Caki2 (cell line): ENCODE results near the gene TMEM151A. TPM values are rescaled to one million over a fixed set of nuclear protein-coding genes. Genes with fewer than 3 reads are reported as not detected.
"Not testable (repeated sequence)": the region's sequence is repeated elsewhere in the genome, so short reads cannot be mapped to it uniquely, and the experiment has no call there.

Source experiments
- DNase-seq: peaks from one replicate; pipeline ENCODE4 v3.0.0-alpha.2; 2015; ENCODE audit warnings: low read depth
- in situ Hi-C: cut with HindIII; loops from 2 replicates; pipeline ENCODE4 v1.10.0; 2016; ENCODE audit warnings: low sequenced_read_pairs, low pct_unique_long_range_greater_than_20kb, mixed read lengths
- total RNA-seq: library from RNA; depleted of rRNA; stranded (reverse); fragments of >200 nt; shearing (Covaris generic); gene quantifications from 2 replicates; pipeline ENCODE4 v1.2.3, GENCODE V29; 2014; ENCODE audit warnings: low replicate concordance

TMEM151A gene
- total RNA-seq, 1 experiment from 2014 or later, result not detected

- DNase-seq, result no peak
- in situ Hi-C loops, result no loop called here
Measured at GRCh38 chr11:66292543-66293332, 1.0 kb downstream of the TMEM151A start.

GRCh38 chr11:66293352-66293751 is 1.7 kb downstream of the TMEM151A start:
- no peak for DNase-seq
- in situ Hi-C loops, result no loop called here

GRCh38 chr11:66293777-66294625 is 2.3 kb downstream of the TMEM151A start:
- no peak for DNase-seq
- in situ Hi-C loops, result no loop called here

DNA sequence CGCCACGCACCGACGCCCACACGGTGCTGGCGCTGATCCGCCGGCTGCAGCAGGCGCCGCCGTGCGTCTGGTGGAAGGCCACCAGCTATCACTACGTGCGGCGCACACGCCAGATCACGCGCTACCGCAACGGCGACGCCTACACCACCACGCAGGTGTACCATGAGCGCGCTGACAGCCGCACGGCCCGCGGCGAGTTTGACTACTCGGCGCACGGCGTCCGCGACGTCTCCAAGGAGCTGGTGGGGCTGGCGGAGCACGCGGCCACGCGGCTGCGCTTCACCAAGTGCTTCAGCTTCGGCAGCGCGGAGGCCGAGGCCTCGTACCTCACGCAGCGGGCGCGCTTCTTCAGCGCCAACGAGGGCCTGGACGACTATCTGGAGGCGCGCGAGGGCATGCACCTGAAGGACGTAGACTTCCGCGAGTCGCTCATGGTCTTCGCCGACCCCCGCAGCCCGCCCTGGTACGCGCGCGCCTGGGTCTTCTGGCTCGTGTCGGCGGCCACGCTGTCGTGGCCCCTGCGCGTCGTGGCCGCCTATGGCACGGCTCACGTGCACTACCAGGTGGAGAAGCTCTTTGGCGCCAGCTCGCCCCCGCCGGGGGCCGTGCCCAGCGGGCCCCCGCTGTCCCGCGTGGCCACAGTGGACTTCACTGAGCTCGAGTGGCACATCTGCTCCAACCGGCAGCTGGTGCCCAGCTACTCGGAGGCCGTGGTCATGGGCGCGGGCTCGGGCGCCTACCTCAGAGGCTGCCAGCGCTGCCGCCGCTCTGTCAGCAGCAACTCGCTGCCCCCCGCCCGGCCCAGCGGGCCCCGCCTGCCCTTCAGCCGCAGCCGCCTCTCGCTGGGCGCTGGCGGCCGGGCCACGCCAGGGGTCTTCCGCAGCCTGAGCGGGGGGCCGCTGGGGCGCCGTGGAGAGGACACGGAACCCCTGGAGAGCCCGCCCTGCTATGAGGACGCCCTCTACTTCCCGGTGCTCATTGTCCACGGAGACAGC is 3.2 kb downstream of the TMEM151A start:
- in situ Hi-C loops, result no loop called here

DNA sequence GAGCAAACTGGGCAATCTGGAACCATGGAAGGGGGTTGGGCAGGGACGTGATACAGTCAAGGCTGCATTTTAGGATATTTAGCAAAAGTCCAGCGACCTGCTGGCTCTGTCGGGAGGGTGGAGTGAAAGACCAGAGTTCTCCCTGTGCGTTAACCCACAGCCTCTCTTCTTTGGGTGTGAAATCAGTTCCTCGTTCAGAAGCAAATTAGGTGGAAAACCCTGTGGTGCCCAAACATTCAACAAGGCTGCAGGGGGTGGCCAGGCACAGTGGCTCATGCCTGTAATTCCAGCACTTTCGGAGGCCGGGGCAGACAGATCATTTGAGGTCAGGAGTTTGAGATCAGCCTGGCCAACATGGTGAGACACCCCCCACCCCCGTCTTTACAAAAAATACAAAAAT is 5.9 kb downstream of the TMEM151A start:
- no peak for DNase-seq
- in situ Hi-C loops, result no loop called here

More for the DNA sequence above, 3.2 kb downstream of the TMEM151A start:
- no peak for DNase-seq

GRCh38 chr11:66299186-66299585 is 7.5 kb downstream of the TMEM151A start:
- in situ Hi-C loops, result no loop called here
- no peak for DNase-seq

DNA sequence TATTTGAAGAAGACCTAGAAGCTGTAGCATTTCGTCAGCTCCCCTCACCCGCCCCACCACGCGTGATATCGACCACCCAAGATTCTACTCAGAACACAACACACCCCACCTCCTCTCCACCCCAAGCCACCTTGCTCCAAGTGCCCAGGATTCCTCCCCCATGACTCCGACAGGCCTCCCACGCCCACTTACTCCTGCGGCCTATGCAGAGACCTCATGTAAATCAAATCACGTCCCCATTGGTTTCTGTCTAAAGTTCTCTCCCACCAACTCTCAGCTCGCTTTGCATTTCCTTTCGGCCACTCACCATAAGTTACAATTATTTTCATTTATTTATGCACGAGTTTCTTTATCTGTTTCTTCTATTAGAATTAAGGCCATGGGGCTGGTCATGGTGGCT is 11.0 kb downstream of the TMEM151A start:
- DNase-seq, result no peak
- in situ Hi-C loops, result no loop called here

DNA sequence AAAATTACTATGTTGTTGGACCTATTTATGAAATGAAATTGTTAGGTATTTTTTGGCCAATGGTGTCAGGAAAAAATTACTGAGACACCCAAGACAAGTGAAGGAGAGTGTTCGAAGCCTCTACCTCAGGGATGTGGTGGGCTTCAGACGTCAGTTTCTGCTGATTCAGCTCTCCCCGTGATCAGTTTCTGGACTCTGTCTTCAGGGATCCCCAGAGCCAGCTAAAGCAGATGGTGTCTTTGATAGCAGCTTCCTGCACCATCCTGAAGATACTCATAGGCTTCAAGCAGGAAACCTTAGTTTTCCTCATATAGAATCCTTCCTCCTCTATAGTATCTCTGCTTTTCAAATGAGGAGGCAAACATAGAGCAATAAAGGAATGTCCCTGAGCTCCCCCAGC is 17.8 kb downstream of the TMEM151A start:
- in situ Hi-C loops, result no loop called here
- no peak for DNase-seq

DNA sequence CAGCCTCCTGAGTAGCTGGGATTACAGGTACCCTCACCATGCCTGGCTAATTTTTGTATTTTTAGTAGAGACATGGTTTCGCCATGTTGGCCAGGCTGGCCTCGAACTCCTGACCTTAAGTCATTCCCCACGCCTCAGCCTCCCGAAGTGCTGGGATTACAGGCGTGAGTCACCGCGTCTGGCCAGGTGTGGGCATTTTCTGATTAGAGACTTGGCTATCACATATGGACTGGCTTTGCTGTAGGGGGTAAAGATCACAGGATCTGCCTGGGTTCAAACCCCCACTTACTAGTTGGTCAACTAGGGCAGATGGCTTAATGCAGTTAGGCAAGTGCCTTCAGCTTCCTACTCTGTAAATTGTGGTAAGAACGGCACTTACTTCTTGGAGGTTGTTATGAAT is 18.6 kb downstream of the TMEM151A start:
- in situ Hi-C loops, result no loop called here
- no peak for DNase-seq

- DNase-seq, in situ Hi-C loops: not testable (repeated sequence)
Measured at GRCh38 chr11:66310803-66311440, 19.2 kb downstream of the TMEM151A start.

GRCh38 chr11:66311470-66311964 is 19.8 kb downstream of the TMEM151A start:
- no peak for DNase-seq
- in situ Hi-C loops, result no loop called here

- in situ Hi-C loops, result no loop called here
- peak; percentile 95 for DNase-seq
Measured at GRCh38 chr11:66311965-66312548, 20.4 kb downstream of the TMEM151A start.

GRCh38 chr11:66312549-66313320 is 21.0 kb downstream of the TMEM151A start:
- peak; percentile 86 for DNase-seq
- in situ Hi-C loops, result no loop called here

DNA sequence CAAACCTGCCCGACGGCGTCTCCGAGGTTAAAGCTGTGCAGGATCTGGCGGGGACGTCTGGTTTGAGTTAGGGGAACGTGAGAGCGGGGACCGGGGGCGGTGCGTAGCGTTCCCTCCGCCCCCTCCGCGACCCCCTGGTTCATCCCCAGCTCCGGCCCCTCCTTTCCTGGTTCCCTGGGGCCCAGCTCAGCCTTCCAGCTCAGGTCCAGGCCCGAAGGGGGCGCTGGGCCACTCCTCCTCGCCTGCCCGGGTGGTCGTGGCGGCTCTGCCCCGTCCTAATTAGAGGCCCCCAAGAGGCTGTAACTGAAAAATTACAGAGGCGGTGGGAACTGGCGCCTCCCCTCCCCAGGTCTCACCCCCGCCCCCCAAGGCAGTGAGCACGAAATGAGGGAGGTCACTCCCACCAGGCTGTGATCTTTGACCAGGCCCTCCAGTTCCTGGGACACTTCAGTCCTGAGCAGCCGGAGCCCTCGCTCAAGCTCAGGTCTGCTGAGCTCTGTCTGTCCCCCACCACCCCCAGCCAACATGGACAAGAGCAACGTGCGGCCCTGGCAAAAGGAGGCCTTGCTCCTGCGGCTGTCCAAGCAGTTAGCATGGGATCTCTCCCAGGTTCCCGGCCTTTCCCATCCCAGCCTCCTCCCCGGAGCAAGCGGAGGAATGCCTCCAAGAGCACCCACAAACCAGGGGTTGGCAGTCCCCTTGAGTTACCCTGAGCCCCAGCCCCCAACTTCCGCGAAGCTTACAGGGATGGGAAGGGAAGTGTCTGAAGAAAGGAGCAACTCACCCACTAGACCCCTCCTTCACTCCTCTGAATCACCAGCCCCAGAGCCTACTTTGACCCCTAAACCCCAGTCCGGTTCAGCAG is 21.9 kb downstream of the TMEM151A start:
- DNase-seq, result no peak
- in situ Hi-C loops, result no loop called here

- in situ Hi-C loops, result no loop called here
Measured at GRCh38 chr11:66314186-66314501, 22.4 kb downstream of the TMEM151A start.

More at GRCh38 chr11:66314186-66314501, 22.4 kb downstream of the TMEM151A start:
- no peak for DNase-seq
